Stromal cell of bone marrow (primary cell): ENCODE measurements around the gene COPA.
A peak's percentile ranks its signal among the peaks of the same experiment; 100 is the strongest.
"Not testable (repeated sequence)": the region's sequence is repeated elsewhere in the genome, so short reads cannot be mapped to it uniquely, and the experiment has no call there.

Experiments used
- DNase-seq: peaks from one replicate; pipeline ENCODE4 v3.0.0-alpha.2; 2012; ENCODE audit warnings: low read depth

The COPA gene

GRCh38 chr1:160325252-160325651 is 17.8 kb downstream of the COPA start:
- no peak for DNase-seq

GRCh38 chr1:160322831-160323230 is 20.2 kb downstream of the COPA start:
- no peak for DNase-seq

- no peak for DNase-seq
These were observed 27.7 kb downstream of the COPA start for GRCh38 chr1:160315359-160315758.

GRCh38 chr1:160309571-160309970 is 33.5 kb downstream of the COPA start:
- DNase-seq: no peak

- DNase-seq: peak; percentile 45
These were observed 33.9 kb downstream of the COPA start for GRCh38 chr1:160309185-160309557.

- DNase-seq: no peak
These were observed 34.4 kb downstream of the COPA start for GRCh38 chr1:160308451-160309184.

GRCh38 chr1:160307118-160307791 is 35.8 kb downstream of the COPA start:
- no peak for DNase-seq

GRCh38 chr1:160300173-160300572 is 42.9 kb downstream of the COPA start:
- no peak for DNase-seq

- no peak for DNase-seq
These were observed 47.0 kb downstream of the COPA start for GRCh38 chr1:160296036-160296435.

GRCh38 chr1:160293020-160293968 is 49.8 kb downstream of the COPA start:
- no peak for DNase-seq

- peak; percentile 36 for DNase-seq
These were observed 51.5 kb downstream of the COPA start for GRCh38 chr1:160291248-160292220.

GRCh38 chr1:160287769-160288168 is 55.3 kb downstream of the COPA start:
- DNase-seq: not testable (repeated sequence)

- DNase-seq: no peak
These were observed 57.5 kb downstream of the COPA start for GRCh38 chr1:160285506-160285905.

GRCh38 chr1:160284782-160285344 is 58.2 kb downstream of the COPA start, which contains the start of gene PEX19:
PEX19 (minus strand) TSS chr1:160285133; CDS start chr1:160285124, 9 bp downstream.
- peak; percentile 90 for DNase-seq

- peak; percentile 72 for DNase-seq
These were observed 58.7 kb downstream of the COPA start for GRCh38 chr1:160284220-160284781.

- DNase-seq: no peak
These were observed 60.2 kb downstream of the COPA start for GRCh38 chr1:160282807-160283206.

- DNase-seq: no peak
These were observed 65.1 kb downstream of the COPA start for GRCh38 chr1:160277987-160278386.

GRCh38 chr1:160277330-160277729 is 65.7 kb downstream of the COPA start:
- no peak for DNase-seq

- DNase-seq: no peak
These were observed 72.0 kb downstream of the COPA start for GRCh38 chr1:160271025-160271424.

- no peak for DNase-seq
These were observed 75.6 kb downstream of the COPA start for GRCh38 chr1:160267284-160267991.
